HepG2 (cell line): ENCODE data around the gene TM2D3. TPM values are rescaled to one million over a fixed set of nuclear protein-coding genes. Genes with fewer than 3 reads are reported as not detected.

Source experiments
- ATAC-seq: fragments of 200-7000 bp; cut with Tn5 transposase; 3 replicates; pipeline ENCODE4 v1.9.1; 2020; ENCODE audit warnings: mild to moderate bottlenecking, moderate library complexity
- BruUV-seq: library from RNA; stranded (reverse); fragments of 400-500 nt; replicated peaks from 2 replicates; lab custom pipeline; 2021; lab: Mats Ljungman, UMichigan
- CTCF ChIA-PET: fragments of 300-600 bp; formaldehyde crosslinking; extraction: SDS; loops from one replicate; lab custom pipeline; 2021; ENCODE audit warnings: low total read pairs, inconsistent platforms, low intra/inter-chr PET ratio; lab: Yijun Ruan, JAX
- POLR2A ChIA-PET: fragments of 350-600 bp; sonication (Branson Sonifier 250); formaldehyde crosslinking; loops from one replicate; lab custom pipeline; 2020; ENCODE audit warnings: antibody characterized with exemption, inconsistent platforms; lab: Yijun Ruan, JAX
- DNase-seq: peaks from one replicate; pipeline ENCODE4 v3.0.0-alpha.2; 2015; ENCODE audit warnings: low spot score
- FAIRE-seq: peaks from 3 replicates; lab custom pipeline; 2011; peaks lifted over from hg19 to GRCh38; lab: Jason Lieb, UNC
- H2AFZ ChIP-seq: one replicate; pipeline ENCODE4 v1.6.1; 2011; ENCODE audit warnings: low read length, inconsistent platforms
- H3K27ac ChIP-seq: fragments of 300-600 bp; 3 replicates; pipeline ENCODE4 v1.8.0; 2011; ENCODE audit warnings: mixed run types, mild to moderate bottlenecking, mixed read lengths, low read length, inconsistent platforms; ENCODE audit not compliant: insufficient read depth; ENCODE audit errors: extremely low read length
- H3K27me3 ChIP-seq, 2 experiments: fragments of 200-600 bp in 1 of 2; 2 replicates in 1 of 2; 3 replicates in 1 of 2; pipeline versions ENCODE4 v1.6.0 to v1.8.0; 2011; ENCODE audit warnings: low read length in 2 of 2, mild to moderate bottlenecking in 2 of 2, moderate library complexity in 2 of 2, inconsistent platforms in 1 of 2; ENCODE audit not compliant: insufficient read depth in 2 of 2, control insufficient read depth in 1 of 2
- H3K36me3 ChIP-seq, 2 experiments: fragments of 200-600 bp in 1 of 2; replicated peaks in 1 of 2; 2 replicates in 1 of 2; 3 replicates in 1 of 2; pipeline versions ENCODE4 v1.5.1 to v1.8.0; 2011; ENCODE audit warnings: low read length in 2 of 2, inconsistent platforms in 1 of 2; ENCODE audit not compliant: insufficient read depth in 2 of 2, control insufficient read depth in 1 of 2
- H3K4me1 ChIP-seq: 2 replicates; pipeline ENCODE4 v1.5.1; 2012; ENCODE audit warnings: low read length, inconsistent platforms; ENCODE audit not compliant: insufficient read depth
- H3K4me2 ChIP-seq: 2 replicates; pipeline ENCODE4 v1.6.0; 2011; ENCODE audit warnings: low read depth, low read length, inconsistent platforms
- H3K4me3 ChIP-seq, 3 experiments: fragments of 200-600 bp in 1 of 3; sonication (generic), shearing (Covaris generic) in 1 of 3; replicated peaks in 1 of 3; 2 replicates each; pipeline ENCODE4 v1.5.1; 2011 to 2016; ENCODE audit warnings: low read length in 3 of 3, inconsistent platforms in 2 of 3, low read depth in 2 of 3, mild to moderate bottlenecking in 2 of 3, control low read depth in 1 of 3, mixed read lengths in 1 of 3; ENCODE audit not compliant: insufficient read depth in 1 of 3
- H3K79me2 ChIP-seq: one replicate; pipeline ENCODE4 v1.6.1; 2011; ENCODE audit warnings: low read length, inconsistent platforms; ENCODE audit not compliant: insufficient read depth
- H3K9ac ChIP-seq: 2 replicates; pipeline ENCODE4 v1.6.0; 2011; ENCODE audit warnings: mild to moderate bottlenecking, low read depth, low read length, inconsistent platforms; ENCODE audit not compliant: insufficient read depth
- H3K9me3 ChIP-seq: 2 replicates; pipeline ENCODE4 v1.5.1; 2012; ENCODE audit warnings: mild to moderate bottlenecking, low read length
- H4K20me1 ChIP-seq: 2 replicates; pipeline ENCODE4 v1.6.0; 2011; ENCODE audit warnings: inconsistent platforms, mild to moderate bottlenecking, low read length, moderate library complexity; ENCODE audit not compliant: insufficient read depth
- ARNT2 ChIP-seq: sonication (generic); formaldehyde crosslinking; IDR thresholded peaks from 2 replicates; pipeline ENCODE4 v1.8.0; 2022; ENCODE audit warnings: mild to moderate bottlenecking, low read depth, missing genetic modification reagents, moderate library complexity
- GATAD1 ChIP-seq: IDR thresholded peaks from 2 replicates; pipeline ENCODE4 v1.6.1; 2016; ENCODE audit warnings: missing genetic modification reagents, missing compliant biosample characterization
- KAT8 ChIP-seq: IDR thresholded peaks from 2 replicates; pipeline ENCODE4 v1.6.1; 2016; ENCODE audit warnings: missing genetic modification reagents, missing compliant biosample characterization
- KDM3A ChIP-seq: IDR thresholded peaks from 2 replicates; pipeline ENCODE4 v1.6.1; 2018; ENCODE audit warnings: low read depth, missing compliant biosample characterization
- NFYC ChIP-seq: IDR thresholded peaks from 2 replicates; pipeline ENCODE4 v1.6.1; 2016; ENCODE audit warnings: missing genetic modification reagents, missing compliant biosample characterization
- PHF5A ChIP-seq: IDR thresholded peaks from one replicate; pipeline ENCODE4 v1.6.1; 2018; ENCODE audit warnings: low read depth, missing genetic modification reagents; ENCODE audit not compliant: unreplicated experiment
- RXRB ChIP-seq: IDR thresholded peaks from 2 replicates; pipeline ENCODE4 v1.6.1; 2016; ENCODE audit warnings: borderline replicate concordance, missing genetic modification reagents, missing compliant biosample characterization
- SP5 ChIP-seq: IDR thresholded peaks from 2 replicates; pipeline ENCODE4 v1.6.1; 2016; ENCODE audit warnings: low read depth, borderline replicate concordance
- STAG1 ChIP-seq: sonication (generic); formaldehyde crosslinking; IDR thresholded peaks from 2 replicates; pipeline ENCODE4 v1.4.0; 2020; ENCODE audit warnings: missing genetic modification reagents
- XRCC5 ChIP-seq: fragments of 200-400 bp; formaldehyde crosslinking; optimal IDR thresholded peaks from 2 replicates; pipeline ENCODE3; 2017; ENCODE audit warnings: mild to moderate bottlenecking, low read length
- WGBS: methylation state at CpG from one replicate; pipeline ENCODE4 v1.1.6; 2017; ENCODE audit warnings: low lambda C conversion rate; 5-methylcytosine and 5-hydroxymethylcytosine counted together
- in situ Hi-C: cut with HindIII; loops from 2 replicates; pipeline ENCODE4 v1.10.0; 2017; ENCODE audit warnings: low pct_unique_long_range_greater_than_20kb; ENCODE audit not compliant: extremely low pct_ligation_motif_present
- intact Hi-C: fragments of 100-400 bp; cut with micrococcal nuclease; formaldehyde crosslinking; loops from one replicate; pipeline ENCODE4 v1.10.0; 2022; ENCODE audit not compliant: unreplicated experiment
- polyA plus RNA-seq, 8 experiments: library from polyadenylated mRNA; depleted of rRNA in 3 of 8; stranded (reverse) in 7 of 8; unstranded in 1 of 8; fragments of >200 nt; fragmentation: Illumina TruSeq in 4 of 8; extraction: Trizol in 4 of 8; gene quantifications; 2 replicates each; pipeline versions ENCODE4 v1.2.1 to v1.2.3, GENCODE V29; 2011 to 2016; ENCODE audit warnings: low read depth in 4 of 8, missing spikeins in 1 of 8, mixed read lengths in 1 of 8; ENCODE audit not compliant: insufficient read depth in 1 of 8
- total RNA-seq, 5 experiments: library from RNA; depleted of rRNA; stranded (reverse); fragments of >200 nt; fragmentation: Illumina TruSeq; extraction: Trizol; gene quantifications; 2 replicates each; pipeline ENCODE4 v1.2.3, GENCODE V29; 2016; ENCODE audit warnings: low read depth in 1 of 5
- TF ChIP-seq, protein P1 (sequence below): sonication (generic); formaldehyde crosslinking; IDR thresholded peaks from 2 replicates; pipeline ENCODE4 v1.5.0; 2020; ENCODE audit warnings: mild to moderate bottlenecking, missing genetic modification reagents, moderate library complexity
- TF ChIP-seq, protein P2 (sequence below): sonication (generic); formaldehyde crosslinking; IDR thresholded peaks from 2 replicates; pipeline ENCODE4 v1.5.1; 2020; ENCODE audit warnings: missing genetic modification reagents, mild to moderate bottlenecking, borderline replicate concordance

The TM2D3 gene
- total and polyA plus RNA-seq, 2 of the 13 experiments (the other 11 are each of a cell fraction or from before 2014, with no cell fraction given): 31.1 to 72.7 TPM

GRCh38 chr15:101696829-101697228, 44.6 kb upstream of the TM2D3 start:
- no peaks in the 10 kb centered on the region for H3K4me1 ChIP-seq
- POLR2A ChIA-PET: no interaction called here
- no peaks in the 10 kb centered on the region for H3K79me2 ChIP-seq
- no peaks in the 10 kb centered on the region for H3K27me3 ChIP-seq
- WGBS: 100% methylated on average over 1 of the region's 1 CpG
- no peak for ATAC-seq
- in situ Hi-C loops: no loop called here
- intact Hi-C loops: no loop called here
- no peak for FAIRE-seq
- H3K36me3 ChIP-seq: peaks cover 7 to 50% of the 10 kb centered on the region in 2 experiments; a peak in 4 of 5 replicates
- H3K27ac ChIP-seq: no peak overlapping the region
- H4K20me1 ChIP-seq: no peaks in the 10 kb centered on the region
- H3K9ac ChIP-seq: no peak overlapping the region
- BruUV-seq: no TSS peak
- CTCF ChIA-PET: no interaction called here
- no peaks in the 10 kb centered on the region for H3K9me3 ChIP-seq
- no peak for DNase-seq
- no peak overlapping the region for H2AFZ ChIP-seq
- H3K4me2 ChIP-seq: no peak overlapping the region
- H3K4me3 ChIP-seq: no peak overlapping the region
- TF ChIP-seq NFYC (CRISPR knock-in tag) (no peak), KDM3A (CRISPR knock-in tag) (no peak), GATAD1 (no peak), KAT8 (no peak), XRCC5 (no peak), SP5 (CRISPR knock-in tag) (no peak), ARNT2 (no peak)
- TF ChIP-seq, all 625 proteins: peak for 0

DNA sequence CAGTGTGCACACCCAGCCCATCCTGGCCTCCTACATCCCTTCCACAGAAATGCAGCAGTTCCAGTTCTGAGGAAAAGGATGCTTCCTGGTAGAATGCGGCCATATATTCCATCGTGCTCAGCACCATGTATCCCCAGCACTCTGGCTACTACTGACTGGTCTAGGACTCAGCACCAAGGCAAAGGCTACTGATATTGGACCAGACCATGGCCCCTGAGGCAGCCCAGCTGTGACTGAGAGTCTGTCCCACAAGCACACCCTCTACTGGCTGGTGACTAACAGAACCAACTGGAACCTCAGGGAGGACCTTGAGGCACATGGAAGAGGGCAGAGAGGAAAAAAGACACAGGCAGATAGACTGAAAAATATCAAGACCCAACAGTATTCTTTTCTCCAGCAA, 42.1 kb upstream of the TM2D3 start:
- no TSS peak for BruUV-seq
- Histone ChIP-seq H3K36me3 (peaks cover 7 to 35% of the 10 kb centered on the region in 2 experiments; a peak in 4 of 5 replicates), H3K4me2 (no peak overlapping the region), H3K9ac (no peak overlapping the region), H2AFZ (no peak overlapping the region), H3K27ac (no peak overlapping the region), H3K4me3 (no peak overlapping the region), H3K9me3 (no peaks in the 10 kb centered on the region), H3K4me1 (no peaks in the 10 kb centered on the region), H4K20me1 (no peaks in the 10 kb centered on the region), H3K79me2 (no peaks in the 10 kb centered on the region), H3K27me3 (no peaks in the 10 kb centered on the region; a peak in 1 of 5 replicates)
- ChIA-PET CTCF (no interaction called here), POLR2A (no interaction called here)
- in situ Hi-C loops: no loop called here
- FAIRE-seq (no peak), ATAC-seq (peak; percentile 72), DNase-seq (no peak)
- 100% methylated on average over 2 of the region's 2 CpGs for WGBS
- TF ChIP-seq, protein P1, sequence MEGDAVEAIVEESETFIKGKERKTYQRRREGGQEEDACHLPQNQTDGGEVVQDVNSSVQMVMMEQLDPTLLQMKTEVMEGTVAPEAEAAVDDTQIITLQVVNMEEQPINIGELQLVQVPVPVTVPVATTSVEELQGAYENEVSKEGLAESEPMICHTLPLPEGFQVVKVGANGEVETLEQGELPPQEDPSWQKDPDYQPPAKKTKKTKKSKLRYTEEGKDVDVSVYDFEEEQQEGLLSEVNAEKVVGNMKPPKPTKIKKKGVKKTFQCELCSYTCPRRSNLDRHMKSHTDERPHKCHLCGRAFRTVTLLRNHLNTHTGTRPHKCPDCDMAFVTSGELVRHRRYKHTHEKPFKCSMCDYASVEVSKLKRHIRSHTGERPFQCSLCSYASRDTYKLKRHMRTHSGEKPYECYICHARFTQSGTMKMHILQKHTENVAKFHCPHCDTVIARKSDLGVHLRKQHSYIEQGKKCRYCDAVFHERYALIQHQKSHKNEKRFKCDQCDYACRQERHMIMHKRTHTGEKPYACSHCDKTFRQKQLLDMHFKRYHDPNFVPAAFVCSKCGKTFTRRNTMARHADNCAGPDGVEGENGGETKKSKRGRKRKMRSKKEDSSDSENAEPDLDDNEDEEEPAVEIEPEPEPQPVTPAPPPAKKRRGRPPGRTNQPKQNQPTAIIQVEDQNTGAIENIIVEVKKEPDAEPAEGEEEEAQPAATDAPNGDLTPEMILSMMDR (CRISPR knock-in tag): peak; percentile 42; the same call in 1 of the 2 replicates
- TF ChIP-seq, protein P2, sequence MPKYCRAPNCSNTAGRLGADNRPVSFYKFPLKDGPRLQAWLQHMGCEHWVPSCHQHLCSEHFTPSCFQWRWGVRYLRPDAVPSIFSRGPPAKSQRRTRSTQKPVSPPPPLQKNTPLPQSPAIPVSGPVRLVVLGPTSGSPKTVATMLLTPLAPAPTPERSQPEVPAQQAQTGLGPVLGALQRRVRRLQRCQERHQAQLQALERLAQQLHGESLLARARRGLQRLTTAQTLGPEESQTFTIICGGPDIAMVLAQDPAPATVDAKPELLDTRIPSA (CRISPR knock-in tag): no peak
- TF ChIP-seq PHF5A (CRISPR knock-in tag): no peak
- TF ChIP-seq STAG1 (CRISPR knock-in tag): peak; percentile 6; the same call in 1 of the 2 replicates
- no peak for TF ChIP-seq GATAD1
- no peak for TF ChIP-seq RXRB (CRISPR knock-in tag)
- intact Hi-C loops: no loop called here
